ENCODE data around the gene GPC5.

GPC5 gene

GRCh38 chr13:92316030-92316429, 917.6 kb downstream of the GPC5 start:
- no peak for DNase-seq (ENCODE audit: low read depth in 2 of 3, low spot score in 1 of 3)

- no peak for DNase-seq (ENCODE audit: low read depth in 2 of 3, low spot score in 1 of 3)
Observed at GRCh38 chr13:92317066-92317465, 918.6 kb downstream of the GPC5 start.

- DNase-seq (ENCODE audit: low read depth in 2 of 3, low spot score in 1 of 3): no peak
Observed at GRCh38 chr13:92320323-92320722, 921.9 kb downstream of the GPC5 start.

GRCh38 chr13:92321174-92321573, 922.8 kb downstream of the GPC5 start:
- no peak for DNase-seq (ENCODE audit: low read depth in 2 of 3, low spot score in 1 of 3)

- no peak for DNase-seq (ENCODE audit: low read depth in 2 of 3, low spot score in 1 of 3)
Observed at GRCh38 chr13:92345627-92346026, 947.2 kb downstream of the GPC5 start.

GRCh38 chr13:92346046-92346445, 947.6 kb downstream of the GPC5 start:
- DNase-seq (ENCODE audit: low read depth in 2 of 3, low spot score in 1 of 3): no peak

- no peak for DNase-seq (ENCODE audit: low read depth in 2 of 3, low spot score in 1 of 3)
Observed at GRCh38 chr13:92354583-92354982, 956.2 kb downstream of the GPC5 start.

- DNase-seq (ENCODE audit: low read depth in 2 of 3, low spot score in 1 of 3): no peak
Observed at GRCh38 chr13:92355213-92355612, 956.8 kb downstream of the GPC5 start.

- DNase-seq (ENCODE audit: low read depth in 2 of 3, low spot score in 1 of 3): no peak
Observed at GRCh38 chr13:92362717-92363116, 964.3 kb downstream of the GPC5 start.

- no peak for DNase-seq (ENCODE audit: low read depth in 2 of 3, low spot score in 1 of 3)
Observed at GRCh38 chr13:92365904-92366303, 967.5 kb downstream of the GPC5 start.

GRCh38 chr13:92377396-92377795, 979.0 kb downstream of the GPC5 start:
- no peak for DNase-seq (ENCODE audit: low read depth in 2 of 3, low spot score in 1 of 3)

GRCh38 chr13:92379371-92379770, 981.0 kb downstream of the GPC5 start:
- DNase-seq (ENCODE audit: low read depth in 2 of 3, low spot score in 1 of 3): no peak

GRCh38 chr13:92384410-92384809, 986.0 kb downstream of the GPC5 start:
- no peak for DNase-seq (ENCODE audit: low read depth in 2 of 3, low spot score in 1 of 3)

- no peak for DNase-seq (ENCODE audit: low read depth in 2 of 3, low spot score in 1 of 3)
Observed at GRCh38 chr13:92387245-92387644, 988.8 kb downstream of the GPC5 start.

GRCh38 chr13:92390217-92390616, 991.8 kb downstream of the GPC5 start:
- no peak for DNase-seq (ENCODE audit: low read depth in 2 of 3, low spot score in 1 of 3)

GRCh38 chr13:92403606-92404005, 1005.2 kb downstream of the GPC5 start:
- no peak for DNase-seq (ENCODE audit: low read depth in 2 of 3, low spot score in 1 of 3)

- DNase-seq (ENCODE audit: low read depth in 2 of 3, low spot score in 1 of 3): no peak
Observed at GRCh38 chr13:92407858-92408257, 1009.4 kb downstream of the GPC5 start.

GRCh38 chr13:92412481-92412880, 1014.1 kb downstream of the GPC5 start:
- no peak for DNase-seq (ENCODE audit: low read depth in 2 of 3, low spot score in 1 of 3)

- no peak for DNase-seq (ENCODE audit: low read depth in 2 of 3, low spot score in 1 of 3)
Observed at GRCh38 chr13:92412996-92413395, 1014.6 kb downstream of the GPC5 start.

- no peak for DNase-seq (ENCODE audit: low read depth in 2 of 3, low spot score in 1 of 3)
Observed at GRCh38 chr13:92413452-92413851, 1015.0 kb downstream of the GPC5 start.

- no peak for DNase-seq (ENCODE audit: low read depth in 2 of 3, low spot score in 1 of 3)
Observed at GRCh38 chr13:92414851-92415250, 1016.4 kb downstream of the GPC5 start.

- no peak for DNase-seq (ENCODE audit: low read depth in 2 of 3, low spot score in 1 of 3)
Observed at GRCh38 chr13:92415781-92416180, 1017.4 kb downstream of the GPC5 start.

GRCh38 chr13:92418818-92419412, 1020.5 kb downstream of the GPC5 start:
- DNase-seq (ENCODE audit: low read depth in 2 of 3, low spot score in 1 of 3): no peak

GRCh38 chr13:92429231-92429630, 1030.8 kb downstream of the GPC5 start:
- no peak for DNase-seq (ENCODE audit: low read depth in 2 of 3, low spot score in 1 of 3)

All from stimulated activated CD4-positive, alpha-beta T cell treated with anti-CD3 and anti-CD28 coated beads, Interleukin-12 subunit alpha, Interleukin-12 subunit beta, amount 100 ng/mL, for 48 hours (primary cell).